Neural progenitor cell (in vitro differentiated cells): ENCODE data around the gene CACNA1D. TPM values are rescaled to one million over a fixed set of nuclear protein-coding genes. Genes with fewer than 3 reads are reported as not detected.

Source experiments
- DNase-seq: peaks from one replicate; pipeline ENCODE4 v3.0.0-alpha.2; 2016; ENCODE audit warnings: low spot score
- H2AFZ ChIP-seq: fragments of 200-600 bp; sonication (generic); replicated peaks from 2 replicates; pipeline ENCODE4 v1.6.1; 2016; ENCODE audit warnings: antibody characterized with exemption
- H3F3A ChIP-seq: fragments of 200-600 bp; sonication (generic); 2 replicates; pipeline ENCODE4 v1.6.1; 2016; ENCODE audit warnings: antibody characterized with exemption, low read depth
- H3K27ac ChIP-seq: fragments of 200-600 bp; sonication (generic); 2 replicates; pipeline ENCODE4 v1.5.1; 2016; ENCODE audit warnings: mild to moderate bottlenecking
- H3K27me3 ChIP-seq: fragments of 200-600 bp; sonication (generic); 2 replicates; pipeline ENCODE4 v1.6.1; 2016; ENCODE audit warnings: mild to moderate bottlenecking, moderate library complexity
- H3K36me3 ChIP-seq: fragments of 200-600 bp; sonication (generic); 2 replicates; pipeline ENCODE4 v1.5.1; 2016
- H3K4me1 ChIP-seq: fragments of 200-600 bp; sonication (generic); 2 replicates; pipeline ENCODE4 v1.6.1; 2016; ENCODE audit warnings: mixed run types
- H3K4me2 ChIP-seq: fragments of 200-600 bp; sonication (generic); 2 replicates; pipeline ENCODE4 v1.6.1; 2016
- H3K4me3 ChIP-seq: fragments of 200-600 bp; sonication (generic); 2 replicates; pipeline ENCODE4 v1.5.1; 2016
- H3K79me2 ChIP-seq: fragments of 200-600 bp; sonication (generic); 2 replicates; pipeline ENCODE4 v1.6.1; 2016; ENCODE audit warnings: low read depth
- H3K9ac ChIP-seq: fragments of 200-600 bp; sonication (generic); 2 replicates; pipeline ENCODE4 v1.6.1; 2016
- H3K9me3 ChIP-seq: fragments of 200-600 bp; sonication (generic); 2 replicates; pipeline ENCODE4 v1.5.1; 2016; ENCODE audit warnings: low read depth
- H4K20me1 ChIP-seq: fragments of 200-600 bp; sonication (generic); 2 replicates; pipeline ENCODE4 v1.6.1; 2016; ENCODE audit warnings: low read depth
- H3K27ac Mint-ChIP-seq: 3 replicates; pipeline ENCODE4 v1.8.0; 2021; ENCODE audit warnings: mixed read lengths
- H3K27me3 Mint-ChIP-seq: 2 replicates; pipeline ENCODE4 v1.8.0; 2022; ENCODE audit warnings: low read depth, mild to moderate bottlenecking, inconsistent platforms, moderate library complexity, mixed read lengths; ENCODE audit not compliant: insufficient read depth
- H3K36me3 Mint-ChIP-seq: 3 replicates; pipeline ENCODE4 v1.8.0; 2021; ENCODE audit warnings: mixed read lengths
- H3K4me1 Mint-ChIP-seq: 3 replicates; pipeline ENCODE4 v1.8.0; 2021; ENCODE audit warnings: mixed read lengths
- H3K4me3 Mint-ChIP-seq: 3 replicates; pipeline ENCODE4 v1.8.0; 2021; ENCODE audit warnings: mild to moderate bottlenecking, moderate library complexity, mixed read lengths
- H3K9me3 Mint-ChIP-seq: 3 replicates; pipeline ENCODE4 v1.8.0; 2020; ENCODE audit warnings: mixed read lengths
- EZH2 ChIP-seq: fragments of 200-600 bp; sonication (generic); IDR thresholded peaks from 2 replicates; pipeline ENCODE4 v1.6.1; 2017; ENCODE audit warnings: antibody characterized with exemption, mild to moderate bottlenecking, moderate library complexity
- EZH2phosphoT487 ChIP-seq: fragments of 200-600 bp; sonication (generic); IDR thresholded peaks from 2 replicates; pipeline ENCODE4 v1.6.1; 2017; ENCODE audit warnings: antibody characterized with exemption
- total RNA-seq: library from RNA; depleted of rRNA; stranded (reverse); fragments of >200 nt; gene quantifications from 2 replicates; pipeline ENCODE4 v1.2.3, GENCODE V29; 2015; ENCODE audit warnings: low replicate concordance
- TF ChIP-seq, protein P1 (sequence below): fragments of 200-600 bp; sonication (generic); IDR thresholded peaks from 2 replicates; pipeline ENCODE4 v1.5.1; 2017; ENCODE audit warnings: antibody characterized with exemption, mild to moderate bottlenecking

CACNA1D gene
- total RNA-seq, 1 donor from 2014 or later: 4.7 TPM

DNA sequence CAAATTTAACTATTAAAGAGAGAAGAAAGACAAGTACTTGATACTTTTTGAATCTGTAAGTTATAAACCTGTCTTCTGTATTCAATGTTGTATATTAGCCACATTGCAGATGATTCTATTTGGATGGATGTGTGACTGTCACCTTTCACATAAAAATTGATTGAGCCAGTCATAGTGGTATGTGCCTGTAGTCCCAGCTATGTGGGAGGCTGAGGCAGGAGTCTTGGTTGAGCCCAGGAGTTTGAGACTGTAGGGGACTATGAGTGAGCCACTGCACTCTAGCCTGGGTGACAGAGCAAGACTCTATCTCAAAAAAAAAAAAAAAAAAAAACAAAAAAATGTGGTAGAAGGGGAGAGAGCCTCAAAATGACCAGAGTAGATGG lies 12.3 kb downstream of the CACNA1D start:
- no peaks in the 10 kb centered on the region for H3K9me3 Mint-ChIP-seq
- TF ChIP-seq, protein P1, sequence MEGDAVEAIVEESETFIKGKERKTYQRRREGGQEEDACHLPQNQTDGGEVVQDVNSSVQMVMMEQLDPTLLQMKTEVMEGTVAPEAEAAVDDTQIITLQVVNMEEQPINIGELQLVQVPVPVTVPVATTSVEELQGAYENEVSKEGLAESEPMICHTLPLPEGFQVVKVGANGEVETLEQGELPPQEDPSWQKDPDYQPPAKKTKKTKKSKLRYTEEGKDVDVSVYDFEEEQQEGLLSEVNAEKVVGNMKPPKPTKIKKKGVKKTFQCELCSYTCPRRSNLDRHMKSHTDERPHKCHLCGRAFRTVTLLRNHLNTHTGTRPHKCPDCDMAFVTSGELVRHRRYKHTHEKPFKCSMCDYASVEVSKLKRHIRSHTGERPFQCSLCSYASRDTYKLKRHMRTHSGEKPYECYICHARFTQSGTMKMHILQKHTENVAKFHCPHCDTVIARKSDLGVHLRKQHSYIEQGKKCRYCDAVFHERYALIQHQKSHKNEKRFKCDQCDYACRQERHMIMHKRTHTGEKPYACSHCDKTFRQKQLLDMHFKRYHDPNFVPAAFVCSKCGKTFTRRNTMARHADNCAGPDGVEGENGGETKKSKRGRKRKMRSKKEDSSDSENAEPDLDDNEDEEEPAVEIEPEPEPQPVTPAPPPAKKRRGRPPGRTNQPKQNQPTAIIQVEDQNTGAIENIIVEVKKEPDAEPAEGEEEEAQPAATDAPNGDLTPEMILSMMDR: no peak
- TF ChIP-seq EZH2 (no peak), EZH2phosphoT487 (no peak)
- H3K27ac Mint-ChIP-seq: no peak overlapping the region

DNA sequence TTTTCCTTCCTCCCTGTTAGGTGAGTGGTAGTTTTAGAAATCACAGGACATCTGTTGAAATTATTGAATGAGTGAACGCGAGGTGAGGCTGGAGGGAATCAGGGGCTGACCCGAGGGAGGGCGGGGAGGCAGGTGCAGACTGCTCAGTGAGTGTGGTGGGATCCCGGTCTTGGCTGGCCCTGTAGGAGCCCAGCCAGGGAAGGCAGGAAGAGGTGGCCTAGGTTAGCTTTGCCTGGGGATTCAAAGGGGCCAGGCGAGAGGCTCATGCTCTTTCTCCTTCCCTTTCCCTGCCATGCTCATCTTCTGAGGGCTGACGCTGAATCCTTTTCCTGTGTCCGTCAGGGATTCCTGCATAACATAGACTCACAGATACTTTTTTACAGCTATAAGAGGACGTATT lies 15.1 kb downstream of the CACNA1D start:
- Histone ChIP-seq H3K4me2 (no peak overlapping the region), H2AFZ (no peak overlapping the region), H3K36me3 (no peaks in the 10 kb centered on the region), H3K27ac (no peak overlapping the region), H3K9ac (no peak overlapping the region), H3K4me3 (no peak overlapping the region), H3F3A (no peaks in the 10 kb centered on the region), H3K9me3 (no peaks in the 10 kb centered on the region), H3K27me3 (no peaks in the 10 kb centered on the region), H3K4me1 (peaks cover 19% of the 10 kb centered on the region), H4K20me1 (no peaks in the 10 kb centered on the region), H3K79me2 (no peaks in the 10 kb centered on the region)
- DNase-seq: no peak
- Mint-ChIP-seq H3K9me3 (no peaks in the 10 kb centered on the region), H3K36me3 (no peaks in the 10 kb centered on the region), H3K4me3 (no peak overlapping the region), H3K4me1 (peaks cover 12% of the 10 kb centered on the region), H3K27ac (no peak overlapping the region), H3K27me3 (peaks cover 4% of the 10 kb centered on the region)
- TF ChIP-seq EZH2: no peak
- TF ChIP-seq, protein P1: no peak
- TF ChIP-seq EZH2phosphoT487: no peak

More for the DNA sequence above, 12.3 kb downstream of the CACNA1D start:
- H4K20me1 ChIP-seq: no peaks in the 10 kb centered on the region
- Mint-ChIP-seq H3K36me3 (no peaks in the 10 kb centered on the region), H3K4me1 (peaks cover 14% of the 10 kb centered on the region), H3K27me3 (peaks cover 4% of the 10 kb centered on the region), H3K4me3 (no peak overlapping the region)
- no peak overlapping the region for H3K9ac ChIP-seq
- DNase-seq: no peak
- H3K79me2 ChIP-seq: no peaks in the 10 kb centered on the region
- no peaks in the 10 kb centered on the region for H3K36me3 ChIP-seq
- H3K4me1 ChIP-seq: peaks cover 15% of the 10 kb centered on the region
- no peaks in the 10 kb centered on the region for H3K9me3 ChIP-seq
- no peaks in the 10 kb centered on the region for H3F3A ChIP-seq
- H3K27me3 ChIP-seq: no peaks in the 10 kb centered on the region
- no peak overlapping the region for H3K27ac ChIP-seq
- H2AFZ ChIP-seq: no peak overlapping the region
- no peak overlapping the region for H3K4me3 ChIP-seq
- no peak overlapping the region for H3K4me2 ChIP-seq

DNA sequence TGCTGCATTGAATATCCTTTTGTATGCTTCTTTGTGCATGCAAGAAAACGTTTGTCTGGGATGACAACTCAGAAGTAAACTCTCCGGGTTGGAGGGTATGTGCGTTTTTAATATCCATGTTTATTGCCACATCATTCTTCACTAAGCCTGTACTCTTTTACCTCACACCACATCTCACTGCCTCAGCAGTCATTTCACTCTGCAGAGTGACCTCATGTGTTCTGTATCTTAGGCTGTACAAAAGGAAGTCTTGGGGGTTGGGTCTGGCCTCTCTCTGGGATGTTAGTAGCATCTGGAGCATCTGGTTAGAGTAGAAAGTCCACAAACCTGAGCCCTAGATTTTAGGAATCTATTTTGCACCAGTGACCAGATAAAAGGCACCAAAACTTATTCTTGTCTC lies 16.1 kb downstream of the CACNA1D start:
- H3K4me1 ChIP-seq: peaks cover 19% of the 10 kb centered on the region
- no peak overlapping the region for H3K4me3 Mint-ChIP-seq
- no peak overlapping the region for H3K27ac ChIP-seq
- H3K9me3 ChIP-seq: no peaks in the 10 kb centered on the region
- H3K4me1 Mint-ChIP-seq: peaks cover 9% of the 10 kb centered on the region
- H3K9ac ChIP-seq: no peak overlapping the region
- H3F3A ChIP-seq: no peaks in the 10 kb centered on the region
- H3K4me2 ChIP-seq: no peak overlapping the region
- DNase-seq: no peak
- no peaks in the 10 kb centered on the region for H4K20me1 ChIP-seq
- H3K27me3 ChIP-seq: no peaks in the 10 kb centered on the region
- H3K79me2 ChIP-seq: no peaks in the 10 kb centered on the region
- no peak overlapping the region for H3K4me3 ChIP-seq
- H3K9me3 Mint-ChIP-seq: no peaks in the 10 kb centered on the region
- no peaks in the 10 kb centered on the region for H3K36me3 Mint-ChIP-seq
- TF ChIP-seq EZH2phosphoT487: no peak
- TF ChIP-seq EZH2: no peak
- TF ChIP-seq, protein P1: no peak
- no peak overlapping the region for H3K27ac Mint-ChIP-seq
- no peaks in the 10 kb centered on the region for H3K36me3 ChIP-seq
- peaks cover 2% of the 10 kb centered on the region for H3K27me3 Mint-ChIP-seq
- H2AFZ ChIP-seq: no peak overlapping the region
